Mesothelial cell of epicardium (in vitro differentiated cells): ENCODE measurements around the gene CD82. TPM values are rescaled to one million over a fixed set of nuclear protein-coding genes. Genes with fewer than 3 reads are reported as not detected.

Experiments used
- DNase-seq, 2 experiments: peaks; one replicate each; pipeline ENCODE4 v3.0.0; 2021; ENCODE audit warnings: low spot score in 2 of 2; ENCODE audit not compliant: unreplicated experiment in 2 of 2
- H3K27ac Mint-ChIP-seq: 2 replicates; pipeline ENCODE4 v1.8.0; 2021; ENCODE audit warnings: mixed read lengths
- H3K27me3 Mint-ChIP-seq: 2 replicates; pipeline ENCODE4 v1.8.0; 2021; ENCODE audit warnings: low read depth, mixed read lengths
- H3K36me3 Mint-ChIP-seq: 2 replicates; pipeline ENCODE4 v1.8.0; 2021; ENCODE audit warnings: mixed read lengths
- H3K4me1 Mint-ChIP-seq: 2 replicates; pipeline ENCODE4 v1.8.0; 2021; ENCODE audit warnings: mixed read lengths
- H3K4me3 Mint-ChIP-seq: 2 replicates; pipeline ENCODE4 v1.8.0; 2021; ENCODE audit warnings: mild to moderate bottlenecking, moderate library complexity, mixed read lengths
- H3K9me3 Mint-ChIP-seq: 2 replicates; pipeline ENCODE4 v1.8.0; 2021; ENCODE audit warnings: mixed read lengths
- total RNA-seq: library from RNA; stranded (reverse); gene quantifications from 3 replicates; pipeline ENCODE4 v1.2.1, GENCODE V29; 2021
- TF ChIP-seq, protein P1 (sequence below): fragments of 200-600 bp; sonication (generic); IDR thresholded peaks from one replicate; pipeline ENCODE4 v1.5.0; 2021; ENCODE audit warnings: antibody characterized with exemption; ENCODE audit not compliant: unreplicated experiment

Gene CD82
- total RNA-seq, 1 donor from 2014 or later = 11.2 TPM

DNA sequence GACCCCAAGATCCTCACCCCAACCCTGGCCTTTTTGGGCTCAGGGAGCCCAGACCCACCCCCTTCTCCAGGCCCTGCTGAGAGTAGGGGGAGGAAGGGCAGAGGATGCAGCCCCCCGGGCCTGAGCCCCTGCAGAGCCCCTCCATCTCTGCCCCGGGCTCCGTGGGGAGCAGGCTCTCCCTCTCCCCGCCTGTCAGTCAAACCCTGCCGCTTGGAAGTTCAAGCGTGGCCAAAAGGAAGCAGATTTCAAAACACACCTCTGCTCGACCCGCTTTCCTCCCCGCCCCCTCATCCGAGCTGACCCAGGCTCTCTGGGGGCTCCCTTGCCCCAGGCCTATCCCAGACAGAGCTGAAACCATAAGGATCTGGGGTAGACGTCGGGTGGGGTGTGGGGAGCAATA lies 39.0 kb upstream of the CD82 start:
- Mint-ChIP-seq H3K4me1 (peaks cover 31% of the 10 kb centered on the region), H3K27me3 (peaks cover 11% of the 10 kb centered on the region), H3K4me3 (no peak overlapping the region), H3K27ac (no peak overlapping the region), H3K36me3 (no peaks in the 10 kb centered on the region), H3K9me3 (no peaks in the 10 kb centered on the region)
- no peak for DNase-seq
- TF ChIP-seq, protein P1, sequence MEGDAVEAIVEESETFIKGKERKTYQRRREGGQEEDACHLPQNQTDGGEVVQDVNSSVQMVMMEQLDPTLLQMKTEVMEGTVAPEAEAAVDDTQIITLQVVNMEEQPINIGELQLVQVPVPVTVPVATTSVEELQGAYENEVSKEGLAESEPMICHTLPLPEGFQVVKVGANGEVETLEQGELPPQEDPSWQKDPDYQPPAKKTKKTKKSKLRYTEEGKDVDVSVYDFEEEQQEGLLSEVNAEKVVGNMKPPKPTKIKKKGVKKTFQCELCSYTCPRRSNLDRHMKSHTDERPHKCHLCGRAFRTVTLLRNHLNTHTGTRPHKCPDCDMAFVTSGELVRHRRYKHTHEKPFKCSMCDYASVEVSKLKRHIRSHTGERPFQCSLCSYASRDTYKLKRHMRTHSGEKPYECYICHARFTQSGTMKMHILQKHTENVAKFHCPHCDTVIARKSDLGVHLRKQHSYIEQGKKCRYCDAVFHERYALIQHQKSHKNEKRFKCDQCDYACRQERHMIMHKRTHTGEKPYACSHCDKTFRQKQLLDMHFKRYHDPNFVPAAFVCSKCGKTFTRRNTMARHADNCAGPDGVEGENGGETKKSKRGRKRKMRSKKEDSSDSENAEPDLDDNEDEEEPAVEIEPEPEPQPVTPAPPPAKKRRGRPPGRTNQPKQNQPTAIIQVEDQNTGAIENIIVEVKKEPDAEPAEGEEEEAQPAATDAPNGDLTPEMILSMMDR = no peak

DNA sequence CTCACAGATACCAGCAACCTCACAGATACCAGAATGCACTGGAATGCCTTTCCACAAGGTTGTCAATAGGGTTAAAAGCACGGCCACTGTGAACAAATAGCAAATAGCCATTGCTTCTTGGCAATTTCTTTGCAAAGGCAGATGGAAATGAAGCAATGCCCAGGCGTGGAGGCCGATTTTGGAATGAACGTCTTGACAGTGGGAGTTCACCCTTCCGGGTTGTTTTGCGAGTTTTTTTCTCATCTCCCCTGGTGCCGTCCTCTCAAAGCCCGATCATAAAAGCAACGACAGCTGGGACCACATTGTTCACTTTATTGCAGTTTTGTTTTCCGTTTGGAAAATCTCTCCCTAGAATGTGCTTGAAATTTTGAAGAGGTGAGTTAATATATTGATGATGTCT lies 38.0 kb upstream of the CD82 start:
- H3K4me3 Mint-ChIP-seq = no peak overlapping the region

DNA sequence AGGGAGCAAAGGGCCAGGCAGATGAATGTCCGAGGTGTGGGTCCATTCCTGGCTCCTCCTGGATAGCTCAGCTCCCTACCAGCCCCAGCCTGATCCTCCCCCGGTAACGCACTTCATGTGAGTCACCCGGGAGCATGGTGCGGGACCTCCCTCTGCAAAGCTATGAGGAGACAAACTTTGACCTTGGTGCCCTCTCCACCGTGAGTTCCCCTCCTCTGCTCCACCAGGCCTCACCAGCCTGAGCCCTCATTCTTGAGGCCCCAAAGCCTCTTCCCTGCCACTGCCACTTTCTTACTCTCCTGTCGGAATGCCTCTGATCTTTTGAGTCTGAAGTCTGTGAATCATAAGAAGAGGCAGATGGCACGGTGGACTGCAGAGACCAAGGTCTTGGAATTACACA lies 37.4 kb upstream of the CD82 start:
- no peaks in the 10 kb centered on the region for H3K9me3 Mint-ChIP-seq
- H3K27me3 Mint-ChIP-seq = peaks cover 3% of the 10 kb centered on the region
- DNase-seq = no peak
- H3K27ac Mint-ChIP-seq = no peak overlapping the region
- TF ChIP-seq, protein P1 = no peak
- no peaks in the 10 kb centered on the region for H3K36me3 Mint-ChIP-seq
- H3K4me1 Mint-ChIP-seq = peaks cover 31% of the 10 kb centered on the region
- H3K4me3 Mint-ChIP-seq = no peak overlapping the region

More for the DNA sequence above, 38.0 kb upstream of the CD82 start:
- H3K27me3 Mint-ChIP-seq = peaks cover 7% of the 10 kb centered on the region
- H3K4me1 Mint-ChIP-seq = peaks cover 31% of the 10 kb centered on the region
- H3K9me3 Mint-ChIP-seq = no peaks in the 10 kb centered on the region
- no peak for DNase-seq
- TF ChIP-seq, protein P1 = no peak
- H3K27ac Mint-ChIP-seq = no peak overlapping the region
- H3K36me3 Mint-ChIP-seq = no peaks in the 10 kb centered on the region

DNA sequence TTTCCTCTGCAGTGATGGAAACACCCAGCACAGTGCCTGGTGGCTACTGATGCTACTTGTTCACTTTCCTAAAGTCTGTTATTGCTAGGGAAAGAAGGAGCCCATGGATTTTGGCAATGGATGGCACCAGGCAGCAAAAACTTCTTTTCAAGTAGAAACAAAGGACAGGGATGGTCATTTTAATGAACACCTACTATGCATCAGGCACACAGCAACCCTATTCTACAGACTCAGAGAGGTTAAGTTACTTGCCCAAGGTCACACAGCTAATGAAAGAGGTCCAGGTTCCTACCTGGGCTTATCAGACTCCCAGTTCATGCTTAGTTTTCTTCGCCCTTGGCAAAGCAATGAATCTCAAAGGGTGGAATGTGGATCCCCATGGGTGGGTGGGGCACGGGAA lies 36.9 kb upstream of the CD82 start:
- Mint-ChIP-seq H3K36me3 (no peaks in the 10 kb centered on the region), H3K4me3 (no peak overlapping the region), H3K9me3 (no peaks in the 10 kb centered on the region), H3K27ac (no peak overlapping the region), H3K4me1 (peaks cover 30% of the 10 kb centered on the region), H3K27me3 (peaks cover 3% of the 10 kb centered on the region)
- DNase-seq = no peak
- TF ChIP-seq, protein P1 = no peak

DNA sequence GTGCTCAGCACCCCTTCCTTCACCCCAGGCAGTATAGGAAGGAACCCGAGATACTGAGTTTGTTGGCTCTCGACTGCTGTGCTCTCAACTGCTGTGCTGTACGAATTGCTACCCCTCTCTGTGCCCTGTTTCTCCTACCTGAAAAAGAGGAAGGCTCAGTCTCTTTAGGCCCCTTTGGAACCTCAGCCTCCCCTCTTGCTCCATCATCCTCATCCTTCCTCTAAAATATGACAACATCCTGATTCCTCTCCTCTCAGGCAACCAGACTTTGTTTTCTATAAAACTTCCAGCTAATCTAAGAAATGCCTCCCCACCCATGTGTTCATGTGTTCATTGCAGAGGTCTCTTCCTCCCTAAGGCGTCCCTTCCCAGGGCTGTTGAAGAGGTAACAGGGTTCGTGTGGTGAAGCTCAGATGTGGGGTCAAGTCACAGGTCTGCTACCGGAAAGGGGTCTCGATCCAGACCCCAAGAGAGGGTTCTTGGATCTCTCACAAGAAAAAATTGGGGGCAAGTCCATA lies 35.5 kb upstream of the CD82 start:
- H3K4me1 Mint-ChIP-seq = peaks cover 23% of the 10 kb centered on the region
- no peak overlapping the region for H3K4me3 Mint-ChIP-seq
- no peaks in the 10 kb centered on the region for H3K36me3 Mint-ChIP-seq
- TF ChIP-seq, protein P1 = no peak
- peaks cover 9% of the 10 kb centered on the region for H3K27me3 Mint-ChIP-seq
- no peak for DNase-seq
- H3K27ac Mint-ChIP-seq = no peak overlapping the region
- peaks cover 4% of the 10 kb centered on the region for H3K9me3 Mint-ChIP-seq
